KMS-11 (cell line): ENCODE data around the gene RAP1B.

Experiments used
- H2AFZ ChIP-seq: fragments of 200-600 bp; sonication (generic); 2 replicates; pipeline ENCODE4 v1.6.1; 2016; ENCODE audit warnings: antibody characterized with exemption, mixed run types, low read depth
- H3K27ac ChIP-seq: fragments of 200-600 bp; sonication (generic); 2 replicates; pipeline ENCODE4 v1.6.1; 2016; ENCODE audit warnings: mild to moderate bottlenecking, mixed run types
- H3K27me3 ChIP-seq: fragments of 200-600 bp; sonication (generic); 2 replicates; pipeline ENCODE4 v1.6.1; 2017; ENCODE audit warnings: mild to moderate bottlenecking, low read depth, mixed run types, moderate library complexity; ENCODE audit not compliant: insufficient read depth
- H3K36me3 ChIP-seq: fragments of 200-600 bp; sonication (generic); 2 replicates; pipeline ENCODE4 v1.6.1; 2017; ENCODE audit warnings: mild to moderate bottlenecking, mixed run types; ENCODE audit not compliant: insufficient read depth
- H3K4me1 ChIP-seq: fragments of 200-600 bp; sonication (generic); 2 replicates; pipeline ENCODE4 v1.6.1; 2016; ENCODE audit warnings: mild to moderate bottlenecking, low read depth, mixed run types; ENCODE audit not compliant: poor library complexity, severe bottlenecking
- H3K4me2 ChIP-seq: fragments of 200-600 bp; sonication (generic); 2 replicates; pipeline ENCODE4 v1.7.0; 2016; ENCODE audit warnings: mild to moderate bottlenecking, mixed run types
- H3K4me3 ChIP-seq: fragments of 200-600 bp; sonication (generic); IDR thresholded peaks from 2 replicates; pipeline ENCODE4 v1.6.1; 2017; ENCODE audit warnings: low read depth, low read length, mixed read lengths; ENCODE audit not compliant: insufficient read depth
- H3K79me2 ChIP-seq: fragments of 200-600 bp; sonication (generic); 2 replicates; pipeline ENCODE4 v1.6.1; 2016; ENCODE audit warnings: low read depth, mixed run types; ENCODE audit not compliant: insufficient read depth
- H3K9ac ChIP-seq: fragments of 200-600 bp; sonication (generic); 2 replicates; pipeline ENCODE4 v1.6.1; 2016; ENCODE audit warnings: mild to moderate bottlenecking, mixed run types
- H4K20me1 ChIP-seq: fragments of 200-600 bp; sonication (generic); 2 replicates; pipeline ENCODE4 v1.6.1; 2016; ENCODE audit warnings: mild to moderate bottlenecking, mixed run types; ENCODE audit not compliant: insufficient read depth
- CTCF ChIP-seq: fragments of 200-600 bp; sonication (generic); conservative IDR thresholded peaks from 2 replicates; pipeline ENCODE4 v1.6.1; 2017; ENCODE audit warnings: low read depth, mild to moderate bottlenecking, antibody characterized with exemption, low read length, moderate library complexity, mixed read lengths

RAP1B gene

DNA sequence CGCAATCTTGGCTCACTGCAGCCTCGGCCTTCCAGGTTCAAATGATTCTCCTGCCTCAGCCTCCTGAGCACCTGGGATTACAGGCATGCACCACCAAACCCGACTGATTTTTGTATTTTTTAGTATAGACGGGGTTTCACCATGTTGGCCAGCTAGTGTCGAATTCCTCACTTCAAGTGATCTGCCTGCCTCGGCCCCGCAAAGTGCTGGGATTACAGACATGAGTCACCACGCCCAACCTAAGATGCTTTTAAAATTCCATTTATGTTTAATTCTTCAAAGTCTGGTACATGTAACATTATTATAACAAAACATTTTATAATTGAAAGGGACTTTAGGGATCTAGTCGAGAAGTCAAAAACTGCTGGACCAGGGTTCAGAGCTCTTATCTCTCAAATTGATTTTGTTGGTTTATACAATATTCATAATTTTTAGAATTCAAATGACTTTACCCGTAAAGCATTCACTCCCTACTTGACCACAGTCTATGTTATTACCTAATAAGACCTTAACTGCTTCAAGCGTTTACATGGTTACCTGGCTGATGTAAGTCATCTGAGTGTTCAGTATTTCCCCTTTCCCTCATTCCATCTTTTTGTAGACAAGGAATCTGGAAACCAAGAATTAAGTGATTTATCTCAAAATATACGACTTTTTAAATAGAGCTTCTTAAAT is 28.2 kb downstream of the RAP1B start:
- H3K4me2 ChIP-seq = no peak overlapping the region
- no peak overlapping the region for H3K27ac ChIP-seq
- no peak overlapping the region for H3K4me3 ChIP-seq
- H2AFZ ChIP-seq = no peak overlapping the region
- H3K4me1 ChIP-seq = peaks cover 86% of the 10 kb centered on the region
- H3K79me2 ChIP-seq = peaks cover 97% of the 10 kb centered on the region
- H3K27me3 ChIP-seq = no peaks in the 10 kb centered on the region
- no peak for TF ChIP-seq CTCF
- H4K20me1 ChIP-seq = peaks cover 52% of the 10 kb centered on the region
- H3K9ac ChIP-seq = no peak overlapping the region
- no peaks in the 10 kb centered on the region for H3K36me3 ChIP-seq

DNA sequence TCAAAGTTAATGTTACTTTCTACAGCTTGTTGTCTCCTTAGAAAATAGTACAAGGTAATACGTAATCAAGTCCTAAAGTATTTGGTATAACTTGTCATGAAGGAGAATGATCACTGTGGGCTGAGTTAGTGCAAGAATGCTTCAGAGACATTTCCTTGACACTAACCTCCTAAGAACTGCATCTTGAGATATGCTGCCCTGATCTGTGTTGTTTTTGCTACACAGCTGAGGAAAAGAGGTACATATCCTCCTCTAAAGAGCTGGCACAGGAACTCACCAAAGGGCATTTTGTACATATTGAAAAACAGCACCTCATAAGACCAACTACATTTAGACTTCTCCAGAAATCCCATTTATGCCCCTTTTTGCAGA is 28.7 kb downstream of the RAP1B start:
- Histone ChIP-seq H3K4me2 (no peak overlapping the region; the same call in 1 of the 2 replicates), H3K79me2 (peaks cover 97% of the 10 kb centered on the region), H3K27ac (no peak overlapping the region), H3K4me1 (peaks cover 86% of the 10 kb centered on the region), H4K20me1 (peaks cover 56% of the 10 kb centered on the region), H3K36me3 (no peaks in the 10 kb centered on the region), H2AFZ (no peak overlapping the region), H3K9ac (no peak overlapping the region), H3K4me3 (no peak overlapping the region), H3K27me3 (no peaks in the 10 kb centered on the region)
- TF ChIP-seq CTCF = no peak

DNA sequence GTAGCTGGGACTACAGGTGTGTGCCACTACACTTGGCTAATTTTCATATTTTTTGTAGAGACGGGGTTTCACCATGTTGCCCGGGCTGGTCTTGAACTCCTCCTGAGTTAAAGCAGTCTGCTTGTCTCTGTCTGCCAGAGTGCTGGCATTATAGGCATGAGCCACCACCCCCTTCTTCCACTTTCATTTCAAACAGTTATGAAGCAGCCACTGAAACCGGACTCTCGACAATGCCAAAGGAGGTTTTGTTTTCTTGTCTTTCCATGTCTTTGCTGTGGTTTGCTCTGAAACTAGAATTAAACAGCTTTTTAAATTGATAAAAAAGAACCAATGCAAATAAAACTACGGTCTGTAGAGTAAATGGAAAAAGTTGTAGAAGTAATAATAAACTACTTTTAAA is 30.4 kb downstream of the RAP1B start:
- no peaks in the 10 kb centered on the region for H3K27me3 ChIP-seq
- H2AFZ ChIP-seq = no peak overlapping the region
- no peak overlapping the region for H3K4me3 ChIP-seq
- peak overlapping the region; percentile 30; the same call in 1 of the 2 replicates for H3K27ac ChIP-seq
- peak overlapping the region; percentile 83 for H3K4me2 ChIP-seq
- peaks cover 94% of the 10 kb centered on the region for H3K79me2 ChIP-seq
- peaks cover 92% of the 10 kb centered on the region for H3K4me1 ChIP-seq
- H3K36me3 ChIP-seq = no peaks in the 10 kb centered on the region
- H3K9ac ChIP-seq = no peak overlapping the region
- no peak for TF ChIP-seq CTCF
- H4K20me1 ChIP-seq = peaks cover 70% of the 10 kb centered on the region

DNA sequence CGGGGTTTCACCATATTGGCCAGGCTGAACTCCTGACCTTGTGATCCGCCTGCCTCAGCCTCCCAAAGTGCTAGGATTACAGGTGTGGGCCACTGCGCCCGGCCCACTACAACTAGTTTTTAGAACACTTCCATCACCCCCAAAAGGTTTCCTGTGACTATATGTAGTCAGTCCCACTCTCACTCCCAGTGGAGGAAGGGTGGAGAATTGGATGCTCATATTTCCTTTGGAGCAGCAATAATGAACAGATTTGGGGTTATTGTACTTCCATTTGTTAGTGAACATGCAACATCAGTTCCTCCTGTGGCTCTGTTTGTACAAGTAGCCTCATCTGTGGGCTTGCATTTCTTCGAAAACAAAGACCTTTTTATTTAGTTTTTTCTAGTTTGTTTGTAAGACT is 35.8 kb downstream of the RAP1B start:
- Histone ChIP-seq H4K20me1 (peaks cover 41% of the 10 kb centered on the region), H3K9ac (no peak overlapping the region), H3K4me3 (no peak overlapping the region), H3K27me3 (no peaks in the 10 kb centered on the region), H3K4me1 (peaks cover 82% of the 10 kb centered on the region), H2AFZ (no peak overlapping the region), H3K4me2 (peak overlapping the region; percentile 10; the same call in 1 of the 2 replicates), H3K27ac (no peak overlapping the region), H3K79me2 (peaks cover 90% of the 10 kb centered on the region), H3K36me3 (peaks cover 4% of the 10 kb centered on the region; the same call in 1 of the 2 replicates)
- no peak for TF ChIP-seq CTCF
